Epithelial cell of umbilical artery (primary cell): ENCODE data around the gene DUS4L. TPM values are rescaled to one million over a fixed set of nuclear protein-coding genes. Genes with fewer than 3 reads are reported as not detected.

Source experiments
- total RNA-seq: library from RNA; depleted of rRNA; stranded (reverse); fragments of >200 nt; gene quantifications from 2 replicates; pipeline ENCODE4 v1.2.3, GENCODE V29; 2014

Gene DUS4L, protein sequence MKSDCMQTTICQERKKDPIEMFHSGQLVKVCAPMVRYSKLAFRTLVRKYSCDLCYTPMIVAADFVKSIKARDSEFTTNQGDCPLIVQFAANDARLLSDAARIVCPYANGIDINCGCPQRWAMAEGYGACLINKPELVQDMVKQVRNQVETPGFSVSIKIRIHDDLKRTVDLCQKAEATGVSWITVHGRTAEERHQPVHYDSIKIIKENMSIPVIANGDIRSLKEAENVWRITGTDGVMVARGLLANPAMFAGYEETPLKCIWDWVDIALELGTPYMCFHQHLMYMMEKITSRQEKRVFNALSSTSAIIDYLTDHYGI
- 7.1 and 7.8 TPM in 2 replicates for total RNA-seq

DNA sequence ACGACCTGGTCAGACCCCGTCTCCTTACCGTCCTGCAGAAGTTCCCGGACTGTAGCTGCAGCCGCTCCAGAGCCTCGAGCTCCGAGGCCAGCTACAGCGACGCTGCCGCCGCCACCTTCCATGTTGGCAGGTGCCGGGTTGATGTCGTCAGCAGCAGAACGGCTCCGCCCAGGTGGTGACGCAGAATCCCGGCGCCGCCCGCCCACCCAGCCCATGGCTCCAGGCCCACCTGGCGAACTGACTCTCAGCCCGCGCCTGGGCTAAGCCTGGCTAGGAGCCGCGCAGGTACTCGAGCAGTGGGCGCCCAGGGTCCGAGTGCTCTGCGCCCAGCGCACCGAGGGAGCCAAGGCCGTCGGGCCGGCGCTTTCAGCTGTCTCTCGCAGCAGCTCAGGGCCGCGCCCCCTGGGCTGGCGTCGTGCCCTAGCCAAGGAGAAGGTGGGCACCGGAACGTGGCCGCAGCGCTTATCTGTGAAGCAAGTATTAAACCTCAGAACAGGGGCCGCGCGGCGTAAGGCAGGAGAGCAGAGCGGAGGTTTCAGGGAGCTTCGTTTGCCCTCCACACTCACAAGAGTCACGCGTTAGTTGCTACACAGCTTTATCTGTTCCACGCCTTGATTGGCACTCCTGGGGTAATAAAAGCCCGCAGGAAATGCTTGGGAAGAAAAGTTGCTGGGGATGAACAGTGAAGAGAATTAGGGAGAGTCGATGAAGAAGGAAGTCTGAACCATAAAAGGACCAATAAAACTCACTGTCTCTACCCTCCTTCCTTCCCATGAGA is at the start of gene DUS4L, which contains the start of gene COG5:
Gene DUS4L, plus strand, starts transcription at position 197 of the 778 bp plus-strand sequence. CDS start 3,100 bp downstream, outside the sequence.
Gene COG5, minus strand, starts transcription at position 146 of the 778 bp plus-strand sequence. Its CDS starts 24 bp downstream, at position 122.

DNA sequence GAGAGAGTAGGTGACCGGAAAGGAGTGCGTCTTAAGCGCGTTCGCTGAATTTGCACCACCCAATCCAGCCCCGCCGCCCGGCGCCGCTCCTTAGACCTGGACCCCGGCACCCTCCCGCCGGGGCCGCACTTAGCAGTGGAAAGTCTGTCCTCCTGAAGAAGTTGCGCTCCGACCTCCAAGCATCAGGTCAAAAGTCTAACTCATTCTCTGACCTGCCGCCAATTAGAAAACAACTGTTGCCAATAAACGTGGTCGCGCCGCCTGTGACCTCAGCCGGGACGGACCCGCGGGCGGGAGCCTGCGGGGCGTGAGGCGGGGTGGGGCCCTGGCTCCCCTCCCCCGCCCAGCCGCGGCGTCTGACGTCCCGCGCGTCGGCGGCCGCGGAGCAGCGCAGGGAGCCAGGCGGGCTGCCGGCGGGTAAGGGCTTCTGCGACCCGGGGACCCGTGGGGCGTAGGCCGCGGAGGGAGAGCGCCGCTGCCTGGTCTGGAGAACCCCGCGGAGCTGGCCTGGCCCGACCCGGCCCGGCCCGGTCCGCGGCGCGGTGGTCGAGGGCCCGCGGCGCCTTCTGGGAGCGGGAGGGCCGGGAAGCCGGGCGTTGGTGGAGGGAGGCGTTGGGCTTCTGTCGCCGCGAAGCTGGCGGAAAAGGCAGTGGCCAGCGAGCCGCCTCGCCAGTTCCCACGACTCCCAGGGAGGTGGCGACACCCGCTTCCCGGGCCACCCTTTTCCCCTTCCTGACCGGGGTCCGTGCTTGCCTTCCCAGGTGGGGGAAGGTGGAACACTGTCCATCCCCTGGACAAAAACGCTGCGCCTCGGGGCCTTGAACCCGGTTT is 16.3 kb downstream of the DUS4L start, which contains the start of gene BCAP29:
Gene BCAP29, plus strand, starts transcription at position 362 of the 831 bp plus-strand sequence. CDS start 527 bp downstream, outside the sequence.

Other genes starting within 250 kb of the DUS4L start
- not detected in 2 replicates for gene GPR22, start 93.9 kb upstream of the DUS4L start, total RNA-seq
- gene COG5, start 51 bp upstream of the DUS4L start, total RNA-seq, result 33.5 and 60.3 TPM in 2 replicates
- gene BCAP29, start 16.3 kb downstream of the DUS4L start, total RNA-seq, result 115 and 127 TPM in 2 replicates
- gene SLC26A4, start 96.9 kb downstream of the DUS4L start, total RNA-seq, result 0.15 and 0.65 TPM in 2 replicates
- gene CBLL1, start 180.2 kb downstream of the DUS4L start, total RNA-seq, result 20.1 TPM in 2 replicates
- not detected in 2 replicates for gene SLC26A3, start 239.3 kb downstream of the DUS4L start, total RNA-seq